ENCODE data around the gene ZNRF4.

Gene ZNRF4

DNA sequence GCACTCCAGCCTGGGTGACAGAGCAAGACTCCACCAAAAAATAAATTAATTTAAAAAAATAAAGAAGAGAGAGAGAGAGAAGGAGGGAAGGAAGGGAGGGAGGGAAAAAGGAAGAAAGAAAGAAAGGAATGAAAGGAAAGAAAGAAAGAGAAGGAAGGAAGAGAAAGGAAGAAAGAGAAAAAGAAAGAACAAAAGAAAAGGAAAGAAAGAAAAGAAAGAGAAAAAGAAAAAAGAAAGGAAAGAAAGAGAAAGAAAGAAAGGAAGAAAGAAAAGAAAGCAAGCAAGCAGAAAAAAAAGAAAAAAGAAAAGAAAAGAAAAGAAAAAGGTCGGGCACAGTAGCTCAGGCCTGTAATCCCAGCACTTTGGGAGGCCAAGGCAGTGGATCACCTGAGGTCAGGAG is 14.9 kb upstream of the ZNRF4 start:
- H3K27ac ChIP-seq (ENCODE audit: low read length), result no peak overlapping the region
- no peaks in the 10 kb centered on the region for H3K4me1 ChIP-seq (ENCODE audit: control insufficient read depth, insufficient read depth, low read length)
- H3K9me3 ChIP-seq (ENCODE audit: control insufficient read depth, insufficient read depth, low read length), result no peaks in the 10 kb centered on the region
- no CpG with 5 or more reads among the region's 1 CpG for WGBS (ENCODE audit: insufficient coverage, insufficient read length)
- no peaks in the 10 kb centered on the region for H3K36me3 ChIP-seq (ENCODE audit: control insufficient read depth, insufficient read depth, low read length)
- H3K27me3 ChIP-seq (ENCODE audit: control insufficient read depth, insufficient read depth, low read length), result no peaks in the 10 kb centered on the region
- no peak for DNase-seq (ENCODE audit: low read depth, low spot score)
- H3K4me3 ChIP-seq (ENCODE audit: low read length), result no peak overlapping the region

DNA sequence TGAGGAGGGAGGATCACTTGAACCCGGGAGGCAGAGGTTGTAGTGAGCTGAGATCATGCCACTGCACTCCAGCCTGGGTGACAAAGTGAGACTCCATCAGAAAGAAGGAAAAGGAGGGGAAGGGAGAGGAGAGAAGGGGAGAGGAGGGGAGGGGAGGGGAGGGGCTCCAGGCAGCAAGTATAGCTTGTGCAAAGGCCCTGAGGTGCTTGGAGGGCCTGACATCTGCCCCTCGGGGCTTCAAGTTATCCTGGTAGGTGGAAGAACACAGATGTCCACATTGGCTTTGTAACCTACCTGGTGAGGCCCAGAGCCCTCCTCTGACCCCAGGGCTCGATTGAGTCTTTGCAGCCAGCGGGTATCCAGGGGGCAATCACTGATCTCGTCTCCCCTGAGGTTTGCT is 11.5 kb upstream of the ZNRF4 start:
- H3K4me1 ChIP-seq (ENCODE audit: control insufficient read depth, insufficient read depth, low read length), result no peaks in the 10 kb centered on the region
- no peaks in the 10 kb centered on the region for H3K27me3 ChIP-seq (ENCODE audit: control insufficient read depth, insufficient read depth, low read length)
- no peak overlapping the region for H3K27ac ChIP-seq (ENCODE audit: low read length)
- no peak overlapping the region for H3K4me3 ChIP-seq (ENCODE audit: low read length)
- no peaks in the 10 kb centered on the region for H3K9me3 ChIP-seq (ENCODE audit: control insufficient read depth, insufficient read depth, low read length)
- WGBS (ENCODE audit: insufficient coverage, insufficient read length), result no CpG with 5 or more reads among the region's 5 CpGs
- no peaks in the 10 kb centered on the region for H3K36me3 ChIP-seq (ENCODE audit: control insufficient read depth, insufficient read depth, low read length)
- DNase-seq (ENCODE audit: low read depth, low spot score), result no peak

DNA sequence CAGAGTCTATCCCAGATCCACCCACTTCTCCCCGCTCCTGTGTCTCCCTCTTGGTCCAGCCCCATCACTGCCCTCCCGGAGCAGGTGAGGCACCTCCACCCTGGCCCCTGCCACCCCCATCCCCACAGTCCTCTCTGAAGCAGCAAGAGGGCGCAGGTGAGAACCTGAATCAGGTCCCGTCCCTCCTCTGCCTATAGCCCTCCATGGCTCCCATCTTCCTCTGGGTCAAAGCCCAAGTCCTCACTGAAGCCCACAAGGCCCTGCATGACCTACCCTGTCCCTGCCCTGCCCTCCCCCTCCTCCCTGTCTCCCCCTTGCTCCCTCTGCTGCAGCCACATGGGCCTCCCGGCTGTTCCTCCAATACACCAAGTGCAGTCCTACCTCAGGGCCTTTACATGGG is 10.8 kb upstream of the ZNRF4 start:
- Histone ChIP-seq H3K4me1 (ENCODE audit: control insufficient read depth, insufficient read depth, low read length) (no peaks in the 10 kb centered on the region), H3K9me3 (ENCODE audit: control insufficient read depth, insufficient read depth, low read length) (no peaks in the 10 kb centered on the region), H3K4me3 (ENCODE audit: low read length) (no peak overlapping the region), H3K27ac (ENCODE audit: low read length) (no peak overlapping the region), H3K36me3 (ENCODE audit: control insufficient read depth, insufficient read depth, low read length) (no peaks in the 10 kb centered on the region), H3K27me3 (ENCODE audit: control insufficient read depth, insufficient read depth, low read length) (no peaks in the 10 kb centered on the region)
- no peak for DNase-seq (ENCODE audit: low read depth, low spot score)
- no CpG with 5 or more reads among the region's 5 CpGs for WGBS (ENCODE audit: insufficient coverage, insufficient read length)

- no CpG with 5 or more reads among the region's 2 CpGs for WGBS (ENCODE audit: insufficient coverage, insufficient read length)
- no peaks in the 10 kb centered on the region for H3K4me1 ChIP-seq (ENCODE audit: control insufficient read depth, insufficient read depth, low read length)
- no peaks in the 10 kb centered on the region for H3K36me3 ChIP-seq (ENCODE audit: control insufficient read depth, insufficient read depth, low read length)
- no peaks in the 10 kb centered on the region for H3K9me3 ChIP-seq (ENCODE audit: control insufficient read depth, insufficient read depth, low read length)
- H3K27me3 ChIP-seq (ENCODE audit: control insufficient read depth, insufficient read depth, low read length), result no peaks in the 10 kb centered on the region
- no peak overlapping the region for H3K4me3 ChIP-seq (ENCODE audit: low read length)
- no peak overlapping the region for H3K27ac ChIP-seq (ENCODE audit: low read length)
- no peak for DNase-seq (ENCODE audit: low read depth, low spot score)
Measured at GRCh38 chr19:5445071-5445470, 10.1 kb upstream of the ZNRF4 start.

GRCh38 chr19:5445561-5446055 is 9.6 kb upstream of the ZNRF4 start:
- no peak for DNase-seq (ENCODE audit: low read depth, low spot score)
- Histone ChIP-seq H3K4me1 (ENCODE audit: control insufficient read depth, insufficient read depth, low read length) (no peaks in the 10 kb centered on the region), H3K36me3 (ENCODE audit: control insufficient read depth, insufficient read depth, low read length) (no peaks in the 10 kb centered on the region), H3K27me3 (ENCODE audit: control insufficient read depth, insufficient read depth, low read length) (no peaks in the 10 kb centered on the region), H3K27ac (ENCODE audit: low read length) (no peak overlapping the region), H3K4me3 (ENCODE audit: low read length) (no peak overlapping the region), H3K9me3 (ENCODE audit: control insufficient read depth, insufficient read depth, low read length) (no peaks in the 10 kb centered on the region)
- WGBS (ENCODE audit: insufficient coverage, insufficient read length), result no CpG with 5 or more reads among the region's 5 CpGs

DNA sequence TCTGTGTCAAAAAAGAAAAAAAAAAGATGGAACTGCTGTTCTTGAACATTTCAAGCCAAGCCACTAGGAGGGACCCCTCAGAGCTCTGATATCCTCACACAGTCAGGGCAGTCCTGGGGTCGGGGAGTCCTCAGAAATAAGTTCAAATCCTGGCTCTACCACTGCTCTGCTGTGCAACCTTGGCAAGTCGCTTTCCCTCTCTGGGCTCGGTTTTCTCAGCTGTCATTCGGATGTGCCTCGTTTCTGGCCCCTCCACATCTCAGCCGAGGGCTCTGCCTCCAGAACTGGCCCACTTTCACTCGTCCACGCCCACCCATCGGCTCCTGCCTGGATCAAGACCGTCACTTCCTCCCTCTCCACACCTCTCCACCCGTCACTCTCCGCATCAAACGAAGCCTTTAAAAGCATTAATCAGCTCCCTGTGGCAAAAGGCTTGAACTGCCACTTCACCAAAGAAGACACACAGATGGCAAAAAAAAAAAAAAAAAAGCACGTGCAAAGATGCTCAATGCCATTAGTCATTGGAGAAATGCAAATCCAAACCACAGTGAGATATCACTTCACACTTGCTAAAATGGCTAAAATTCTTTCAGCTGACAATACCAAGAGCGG is 7.4 kb upstream of the ZNRF4 start:
- no peaks in the 10 kb centered on the region for H3K9me3 ChIP-seq (ENCODE audit: control insufficient read depth, insufficient read depth, low read length)
- no peak overlapping the region for H3K4me3 ChIP-seq (ENCODE audit: low read length)
- no peak for DNase-seq (ENCODE audit: low read depth, low spot score)
- no CpG with 5 or more reads among the region's 15 CpGs for WGBS (ENCODE audit: insufficient coverage, insufficient read length)
- H3K27ac ChIP-seq (ENCODE audit: low read length), result no peak overlapping the region
- H3K27me3 ChIP-seq (ENCODE audit: control insufficient read depth, insufficient read depth, low read length), result no peaks in the 10 kb centered on the region
- H3K36me3 ChIP-seq (ENCODE audit: control insufficient read depth, insufficient read depth, low read length), result no peaks in the 10 kb centered on the region
- no peaks in the 10 kb centered on the region for H3K4me1 ChIP-seq (ENCODE audit: control insufficient read depth, insufficient read depth, low read length)

GRCh38 chr19:5448374-5448773 is 6.8 kb upstream of the ZNRF4 start:
- H3K4me1 ChIP-seq (ENCODE audit: control insufficient read depth, insufficient read depth, low read length), result no peaks in the 10 kb centered on the region
- WGBS (ENCODE audit: insufficient coverage, insufficient read length), result no CpG with 5 or more reads among the region's 15 CpGs
- no peak overlapping the region for H3K27ac ChIP-seq (ENCODE audit: low read length)
- no peak overlapping the region for H3K4me3 ChIP-seq (ENCODE audit: low read length)
- H3K36me3 ChIP-seq (ENCODE audit: control insufficient read depth, insufficient read depth, low read length), result no peaks in the 10 kb centered on the region
- no peak for DNase-seq (ENCODE audit: low read depth, low spot score)
- no peaks in the 10 kb centered on the region for H3K9me3 ChIP-seq (ENCODE audit: control insufficient read depth, insufficient read depth, low read length)
- no peaks in the 10 kb centered on the region for H3K27me3 ChIP-seq (ENCODE audit: control insufficient read depth, insufficient read depth, low read length)

DNA sequence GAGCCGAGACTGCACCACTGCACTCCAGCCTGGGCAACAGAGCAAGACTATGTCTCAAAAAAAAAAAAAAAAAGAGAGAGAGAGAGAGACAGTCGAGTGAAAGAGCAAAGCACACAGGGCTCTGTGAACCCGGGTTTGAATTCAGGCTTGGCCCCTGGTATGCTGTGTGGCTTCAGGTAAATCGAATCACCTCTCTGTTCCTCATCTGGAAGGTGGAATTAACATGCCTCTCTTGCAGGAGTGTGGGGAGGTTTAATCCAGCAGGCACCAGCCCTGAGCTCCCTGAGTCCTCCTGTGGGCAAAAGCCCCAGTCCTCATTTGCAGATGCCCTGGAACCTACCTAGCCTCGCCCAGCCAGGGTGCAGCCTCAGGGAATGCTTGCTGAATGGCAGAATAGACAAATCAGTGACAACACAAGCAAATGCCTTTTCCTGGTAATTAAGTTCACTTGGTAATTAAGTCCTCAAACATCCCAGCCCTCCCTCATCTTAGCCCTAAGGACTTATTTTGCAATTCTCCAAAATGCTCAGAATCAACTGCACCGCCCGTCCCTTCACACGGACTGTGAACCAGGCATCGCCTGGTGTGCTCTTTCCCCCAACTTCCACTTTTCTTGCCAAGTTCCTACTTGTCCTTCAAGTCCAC is 4.6 kb upstream of the ZNRF4 start:
- DNase-seq (ENCODE audit: low read depth, low spot score), result no peak
- WGBS (ENCODE audit: insufficient coverage, insufficient read length), result no CpG with 5 or more reads among the region's 9 CpGs
- Histone ChIP-seq H3K4me3 (ENCODE audit: low read length) (no peak overlapping the region), H3K36me3 (ENCODE audit: control insufficient read depth, insufficient read depth, low read length) (no peaks in the 10 kb centered on the region), H3K27ac (ENCODE audit: low read length) (no peak overlapping the region), H3K9me3 (ENCODE audit: control insufficient read depth, insufficient read depth, low read length) (no peaks in the 10 kb centered on the region), H3K27me3 (ENCODE audit: control insufficient read depth, insufficient read depth, low read length) (no peaks in the 10 kb centered on the region), H3K4me1 (ENCODE audit: control insufficient read depth, insufficient read depth, low read length) (no peaks in the 10 kb centered on the region)

DNA sequence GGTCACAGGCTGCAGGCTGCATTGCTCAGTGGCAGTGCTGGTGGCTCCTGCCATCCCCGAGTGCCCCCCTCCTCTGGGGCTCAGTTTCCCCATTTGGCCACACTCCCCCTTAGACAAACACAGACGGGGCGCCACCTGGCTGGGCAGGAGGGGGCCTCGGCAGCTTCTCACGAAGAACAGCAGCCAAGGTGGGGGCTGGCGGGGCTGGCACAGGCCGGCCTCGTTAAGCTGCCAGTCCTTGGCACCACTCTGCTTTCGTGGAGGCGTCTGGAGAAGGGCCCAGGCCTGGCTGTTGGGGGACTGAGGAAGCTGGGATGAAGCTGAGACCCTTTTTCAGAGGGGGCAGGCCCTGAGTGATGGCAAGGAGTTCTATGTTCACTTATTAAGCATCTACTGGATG is 3.7 kb upstream of the ZNRF4 start:
- Histone ChIP-seq H3K36me3 (ENCODE audit: control insufficient read depth, insufficient read depth, low read length) (no peaks in the 10 kb centered on the region), H3K4me3 (ENCODE audit: low read length) (no peak overlapping the region), H3K27ac (ENCODE audit: low read length) (no peak overlapping the region), H3K9me3 (ENCODE audit: control insufficient read depth, insufficient read depth, low read length) (no peaks in the 10 kb centered on the region), H3K27me3 (ENCODE audit: control insufficient read depth, insufficient read depth, low read length) (no peaks in the 10 kb centered on the region), H3K4me1 (ENCODE audit: control insufficient read depth, insufficient read depth, low read length) (no peaks in the 10 kb centered on the region)
- DNase-seq (ENCODE audit: low read depth, low spot score), result no peak
- no CpG with 5 or more reads among the region's 10 CpGs for WGBS (ENCODE audit: insufficient coverage, insufficient read length)

GRCh38 chr19:5452594-5453565 is 2.3 kb upstream of the ZNRF4 start:
- DNase-seq (ENCODE audit: low read depth, low spot score), result no peak
- Histone ChIP-seq H3K9me3 (ENCODE audit: control insufficient read depth, insufficient read depth, low read length) (no peaks in the 10 kb centered on the region), H3K4me1 (ENCODE audit: control insufficient read depth, insufficient read depth, low read length) (no peaks in the 10 kb centered on the region), H3K27me3 (ENCODE audit: control insufficient read depth, insufficient read depth, low read length) (no peaks in the 10 kb centered on the region), H3K4me3 (ENCODE audit: low read length) (no peak overlapping the region), H3K36me3 (ENCODE audit: control insufficient read depth, insufficient read depth, low read length) (no peaks in the 10 kb centered on the region), H3K27ac (ENCODE audit: low read length) (no peak overlapping the region)
- WGBS (ENCODE audit: insufficient coverage, insufficient read length), result no CpG with 5 or more reads among the region's 16 CpGs

Measured in iPS DF 6.9 (cell line).